CD4-positive, alpha-beta T cell treated with Interleukin-1 beta for 1 hour (primary cell): ENCODE measurements around the gene SLC39A2.
"Not testable (repeated sequence)": the region's sequence is repeated elsewhere in the genome, so short reads cannot be mapped to it uniquely, and the experiment has no call there.

Experiments
- DNase-seq, 2 donors: peaks; one replicate each; pipeline ENCODE4 v3.0.0-alpha.2; 2020 to 2022

Gene SLC39A2

DNA sequence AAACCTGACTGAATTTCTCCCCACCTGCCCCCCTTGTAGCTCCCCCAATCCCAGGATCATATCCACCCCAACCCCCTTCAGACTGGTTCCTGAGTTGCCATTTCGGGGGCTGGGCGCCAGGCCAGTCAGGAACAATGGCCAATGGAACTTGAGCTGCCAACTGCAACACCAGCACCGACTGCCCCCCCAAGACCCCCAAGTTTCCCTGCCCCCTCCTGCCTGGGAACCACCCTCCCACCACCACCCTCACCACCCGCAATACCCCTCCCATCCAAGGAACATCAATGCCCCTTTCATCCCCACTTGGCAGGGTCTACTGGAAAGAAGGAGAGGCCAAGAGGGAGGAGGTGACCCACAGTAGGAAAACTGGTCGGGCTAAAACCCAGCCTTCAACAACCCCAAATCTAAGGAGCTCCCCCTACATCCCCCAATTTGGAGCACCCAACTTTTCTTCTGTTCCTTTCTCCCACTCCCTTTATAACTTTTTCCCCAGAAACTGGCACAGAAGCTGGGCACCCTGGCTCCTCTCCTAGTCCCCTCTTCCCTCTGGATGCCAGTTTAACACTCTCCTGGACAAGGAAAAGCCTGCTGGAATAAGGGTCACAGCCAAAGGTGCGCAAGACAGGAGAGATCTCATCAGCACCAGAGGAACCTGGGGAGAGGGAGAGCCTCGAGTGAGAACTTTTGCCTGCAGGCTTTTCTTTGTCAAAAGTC is 27.3 kb downstream of the SLC39A2 start:
- no peak for DNase-seq

DNA sequence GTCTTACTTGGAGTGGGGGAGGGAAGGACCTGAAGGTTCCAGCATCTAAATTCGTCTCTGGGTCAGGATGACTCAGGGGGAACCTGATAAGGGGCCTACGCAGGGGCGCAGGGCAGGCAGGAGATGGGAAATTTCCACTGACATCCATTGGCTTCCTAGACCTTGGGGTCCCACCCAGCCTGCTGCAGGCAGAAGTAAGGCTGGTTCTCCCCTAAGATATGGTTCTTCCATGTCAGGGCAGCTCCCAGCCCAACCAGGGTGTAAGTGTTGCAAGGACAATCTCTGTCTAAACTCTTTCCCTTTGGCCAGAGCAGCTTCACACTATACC is 27.9 kb downstream of the SLC39A2 start:
- DNase-seq: no peak

DNA sequence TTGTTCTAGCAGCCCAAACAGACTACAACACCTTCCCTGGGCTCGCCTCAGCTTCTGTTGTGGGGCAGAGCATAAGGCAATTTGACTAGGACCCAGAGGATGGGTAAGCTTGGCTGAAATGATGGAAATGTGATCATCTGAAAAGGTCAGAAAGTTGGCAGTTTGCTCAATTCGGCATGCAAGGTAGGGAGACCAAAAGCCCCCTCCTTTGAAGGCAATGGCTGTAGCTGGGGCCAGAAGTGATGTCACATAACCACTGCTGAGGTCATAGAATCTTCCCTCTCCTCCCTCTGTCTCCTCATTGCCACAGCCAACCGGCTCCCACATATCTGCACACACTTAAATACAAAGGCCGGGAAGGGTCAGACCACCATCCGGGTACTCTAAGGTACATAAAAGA is 30.8 kb downstream of the SLC39A2 start, which contains the start of gene TPPP2:
TPPP2 (plus strand) TSS at position 301 of the 400 bp plus-strand sequence. CDS start 365 bp downstream, outside the sequence.
- DNase-seq: no peak

DNA sequence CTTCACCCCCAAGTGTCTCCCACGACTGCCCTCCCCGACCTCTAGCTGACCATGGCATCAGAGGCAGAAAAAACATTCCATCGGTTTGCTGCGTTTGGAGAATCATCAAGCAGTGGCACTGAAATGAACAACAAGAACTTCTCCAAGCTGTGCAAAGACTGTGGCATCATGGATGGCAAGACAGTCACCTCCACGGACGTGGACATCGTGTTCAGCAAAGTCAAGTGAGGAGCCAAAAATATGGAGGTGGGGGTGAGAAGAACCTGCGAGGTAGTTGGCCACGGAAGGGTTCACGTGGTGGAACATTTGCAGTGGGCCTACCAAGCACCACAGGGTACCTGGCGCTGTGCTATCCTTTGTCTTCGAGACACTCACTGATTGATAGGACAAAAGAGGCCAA is 31.4 kb downstream of the SLC39A2 start:
- no peak for DNase-seq

DNA sequence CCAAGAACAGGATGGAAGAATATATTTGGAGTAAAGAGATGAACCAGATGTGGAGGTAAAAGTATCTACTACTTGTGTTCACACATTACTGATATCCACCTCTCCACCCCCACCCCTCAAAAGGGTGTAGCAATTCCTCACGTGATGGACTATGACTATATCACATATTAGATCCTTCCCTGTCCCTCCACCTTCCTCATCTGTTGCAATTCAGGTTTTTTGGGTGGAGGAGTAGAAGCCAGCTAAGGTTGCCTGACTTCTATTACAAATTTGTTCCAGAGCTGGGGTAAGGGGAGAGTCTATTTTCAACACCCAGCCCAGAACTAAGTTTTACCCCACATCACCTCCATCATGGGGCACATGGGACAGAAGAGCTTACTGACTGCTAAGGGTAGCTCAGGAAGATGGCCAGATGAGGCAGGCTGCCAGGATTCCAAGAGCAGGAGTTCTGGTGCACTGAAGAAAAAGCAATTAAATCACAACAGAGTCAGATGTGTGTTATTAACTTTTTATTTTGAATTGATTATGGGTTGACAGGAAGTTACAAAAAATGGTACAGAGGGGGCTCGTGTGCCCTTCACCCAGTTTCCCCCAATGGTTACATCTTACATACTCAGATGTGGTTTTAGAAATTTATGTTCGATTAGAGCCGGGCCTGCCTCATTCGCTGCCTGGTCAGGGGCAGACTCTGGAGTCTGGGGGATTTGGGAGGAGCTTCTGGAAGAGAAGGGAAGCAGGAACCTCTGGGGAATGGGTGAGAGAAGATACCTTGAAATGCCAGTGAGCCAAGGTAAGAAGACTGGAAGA is 33.4 kb downstream of the SLC39A2 start:
- DNase-seq: no peak

DNA sequence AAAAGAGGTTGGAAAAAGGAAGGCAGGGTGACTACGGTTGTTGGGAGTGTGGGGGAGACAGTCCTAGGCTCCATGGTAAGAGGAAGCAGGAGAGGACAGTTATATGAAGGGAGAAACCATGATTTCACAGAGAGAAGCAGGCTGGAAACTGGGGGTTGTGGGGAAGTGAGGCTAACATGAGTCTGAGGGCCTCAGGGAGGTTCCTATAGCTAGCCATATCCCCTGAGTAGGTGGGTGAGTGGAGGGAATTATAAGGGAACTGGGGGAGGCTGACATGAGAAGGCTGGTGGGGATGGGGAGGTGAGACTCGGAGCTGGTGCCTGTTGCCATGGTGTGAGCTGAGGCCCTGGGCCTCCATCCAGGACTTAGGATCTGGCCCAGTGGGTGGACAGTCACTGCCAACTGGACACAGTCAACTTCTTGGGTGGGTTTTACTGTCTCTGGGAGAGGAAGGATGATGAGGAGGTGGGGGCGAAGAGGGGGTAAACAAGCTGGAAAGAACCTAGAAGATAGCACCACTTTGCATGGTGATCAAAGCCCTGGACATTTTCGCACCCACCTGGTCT is 34.1 kb downstream of the SLC39A2 start:
- DNase-seq: no peak

DNA sequence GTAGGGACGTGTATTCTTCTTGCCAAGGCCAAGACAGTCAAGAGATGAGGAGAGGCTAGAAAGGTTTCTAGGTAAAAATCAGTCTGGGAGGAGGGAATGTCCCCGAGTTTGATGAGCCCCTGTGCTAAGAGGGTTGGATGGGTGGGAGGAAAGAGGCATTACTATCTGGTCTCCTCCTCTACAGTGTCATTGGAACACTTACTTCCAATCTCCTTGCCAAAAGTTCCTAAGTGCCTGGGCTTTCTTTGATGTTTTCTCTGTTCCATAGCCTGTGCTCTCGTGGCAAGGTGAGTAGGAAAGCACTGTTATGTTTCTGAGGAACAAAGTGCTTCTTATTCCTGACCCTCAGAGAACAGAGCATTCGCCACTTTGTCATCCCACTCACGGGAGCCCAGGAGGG is 35.6 kb downstream of the SLC39A2 start, which contains the start of gene RNASE13:
RNASE13 (minus strand) TSS at position 101 of the 400 bp plus-strand sequence. CDS start 519 bp downstream, outside the sequence.
- no peak for DNase-seq

DNA sequence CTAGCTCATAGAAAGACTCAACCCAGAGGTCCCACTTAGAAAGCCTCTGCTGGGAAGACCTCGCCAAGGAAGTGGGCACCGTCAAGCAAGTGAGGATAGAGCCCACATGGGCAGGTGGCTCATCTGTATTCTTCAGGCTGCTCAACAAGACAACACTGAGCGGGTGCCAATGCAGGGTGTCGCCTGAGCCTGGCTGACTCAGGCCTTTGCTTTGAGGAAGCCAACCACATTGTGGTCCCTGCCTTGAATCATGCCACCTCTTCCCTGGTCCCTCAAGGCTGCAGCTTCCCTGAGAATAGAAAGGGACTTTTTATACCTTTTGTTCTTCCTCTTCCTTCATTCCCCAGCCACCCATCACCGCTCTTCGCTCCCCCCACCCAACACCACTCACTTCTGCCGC is 37.7 kb downstream of the SLC39A2 start:
- DNase-seq: no peak

DNA sequence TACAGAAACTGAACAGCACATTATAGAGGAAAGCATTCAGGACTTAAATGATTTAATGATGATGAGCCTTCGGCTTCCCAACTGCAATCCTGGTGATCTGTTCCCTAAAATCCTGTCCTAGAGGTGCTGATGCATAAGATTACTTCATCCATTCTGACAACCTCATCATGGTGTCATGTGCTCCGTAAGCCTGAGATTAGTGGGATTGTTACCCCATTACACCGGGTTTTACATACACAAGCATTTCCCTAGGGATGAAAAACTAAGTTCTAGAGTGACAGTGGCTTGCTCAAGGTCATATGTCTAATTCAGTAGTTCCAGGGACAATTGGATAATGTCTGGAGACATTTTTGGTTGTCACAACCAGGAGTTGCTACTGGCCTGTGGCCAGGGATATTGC is 38.1 kb downstream of the SLC39A2 start:
- DNase-seq: no peak

DNA sequence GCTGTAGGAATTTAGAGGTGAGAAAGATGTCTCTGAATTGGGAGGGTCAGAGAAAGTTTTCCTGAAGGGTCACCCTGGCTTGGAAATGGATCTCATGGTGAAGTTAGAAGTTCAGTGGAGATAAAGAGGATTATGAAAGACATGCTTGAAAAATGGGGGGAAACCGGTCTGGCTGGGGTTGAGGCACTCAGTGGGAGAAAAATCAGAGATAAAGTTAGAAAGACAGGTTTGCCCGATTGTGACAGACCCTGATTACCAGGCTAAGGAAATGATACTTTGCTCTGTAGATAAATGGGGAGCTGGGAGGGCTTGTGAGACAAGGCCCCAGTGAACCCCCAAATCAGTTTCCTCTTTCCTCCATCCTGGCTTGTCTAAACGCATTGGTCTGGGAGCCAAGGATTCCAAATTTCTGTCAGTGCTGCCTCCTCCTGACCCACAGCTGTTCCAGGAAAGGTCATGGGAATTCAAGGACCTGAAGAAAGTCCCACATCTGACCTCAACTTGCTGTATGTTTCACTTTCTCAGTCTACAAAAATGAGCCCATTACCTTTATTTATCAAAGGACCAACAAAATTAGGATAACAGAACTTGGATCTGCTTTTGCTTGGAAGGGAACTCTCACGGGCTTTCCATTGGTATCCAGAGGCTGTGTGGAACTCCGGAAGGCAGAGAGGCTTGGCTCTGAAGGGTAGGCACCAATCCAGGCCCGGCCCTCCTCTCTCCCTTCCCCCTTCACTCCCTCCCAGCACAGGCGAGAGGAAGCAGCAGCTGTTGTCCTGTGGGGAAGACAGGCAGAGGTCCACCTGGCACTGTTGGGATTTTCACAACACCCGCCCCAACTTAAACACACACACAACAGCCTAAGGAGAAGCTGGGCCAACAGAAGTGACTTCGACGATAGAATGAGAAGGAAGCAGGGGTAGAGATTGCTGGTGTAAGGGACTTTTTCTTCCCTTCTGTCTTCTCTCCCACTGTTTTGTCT is 39.6 kb downstream of the SLC39A2 start:
- DNase-seq: no peak

DNA sequence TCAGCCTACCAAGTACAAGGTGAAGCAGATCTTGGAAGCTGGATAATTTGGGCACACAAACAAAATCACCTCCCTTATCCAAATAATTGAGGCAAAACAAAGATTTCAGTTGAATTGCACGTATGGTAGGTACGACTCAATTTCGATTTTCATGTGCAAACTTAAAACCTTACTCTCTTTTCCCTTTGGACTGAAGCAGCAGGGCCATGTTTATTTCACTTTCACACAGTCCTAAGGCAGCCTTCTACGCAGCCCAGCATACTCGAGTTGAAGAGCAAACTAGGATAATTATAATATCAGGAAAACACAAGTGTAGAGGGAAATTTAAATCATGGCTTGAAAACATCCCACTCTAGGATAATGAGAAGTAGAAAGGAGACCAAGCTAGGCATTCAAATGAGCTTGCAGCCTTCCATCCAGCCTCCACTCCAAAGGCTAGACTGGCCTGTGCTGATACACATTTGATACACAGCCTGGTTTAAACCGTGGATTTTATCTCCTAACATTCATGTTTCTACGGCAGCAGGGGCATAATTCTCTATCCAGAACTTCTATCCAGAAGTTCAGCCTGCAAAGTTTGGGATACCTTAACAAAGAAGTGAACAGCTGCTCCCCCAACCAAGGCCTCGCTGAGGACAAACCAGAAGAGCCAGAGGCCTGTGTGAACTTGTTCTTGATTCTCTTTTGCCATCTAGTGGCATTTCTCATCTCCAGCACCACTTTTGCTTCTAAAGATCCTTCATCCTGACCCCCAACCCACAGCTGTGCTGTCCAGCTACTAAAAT is 40.7 kb downstream of the SLC39A2 start:
- DNase-seq: peak; percentile 28 to 55

DNA sequence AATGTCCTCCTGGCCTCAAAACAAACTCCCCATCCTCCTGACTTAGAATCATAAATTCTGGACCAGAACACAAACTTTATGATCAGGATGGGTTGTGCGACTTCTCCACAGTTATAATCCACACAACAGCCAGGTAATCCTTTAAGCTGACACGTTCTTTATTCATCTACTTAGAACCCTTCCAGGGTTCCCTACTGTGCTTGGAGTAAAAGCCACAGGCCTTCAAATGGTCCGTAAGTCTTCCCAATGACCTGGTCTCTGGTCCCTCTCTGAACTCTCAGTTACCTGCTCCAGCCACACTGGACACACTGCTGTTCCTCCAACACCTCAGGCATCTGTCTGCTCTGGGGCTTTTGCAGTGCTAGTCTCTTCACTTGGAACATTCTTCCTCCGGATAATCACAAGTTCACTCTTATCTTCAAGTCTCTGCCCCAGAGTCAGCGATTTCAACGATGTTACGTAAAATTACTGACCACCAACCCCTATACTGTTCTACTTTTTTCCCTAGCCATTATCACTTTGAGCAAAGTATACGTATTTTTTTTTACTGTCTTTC is 41.4 kb downstream of the SLC39A2 start:
- no peak for DNase-seq

DNA sequence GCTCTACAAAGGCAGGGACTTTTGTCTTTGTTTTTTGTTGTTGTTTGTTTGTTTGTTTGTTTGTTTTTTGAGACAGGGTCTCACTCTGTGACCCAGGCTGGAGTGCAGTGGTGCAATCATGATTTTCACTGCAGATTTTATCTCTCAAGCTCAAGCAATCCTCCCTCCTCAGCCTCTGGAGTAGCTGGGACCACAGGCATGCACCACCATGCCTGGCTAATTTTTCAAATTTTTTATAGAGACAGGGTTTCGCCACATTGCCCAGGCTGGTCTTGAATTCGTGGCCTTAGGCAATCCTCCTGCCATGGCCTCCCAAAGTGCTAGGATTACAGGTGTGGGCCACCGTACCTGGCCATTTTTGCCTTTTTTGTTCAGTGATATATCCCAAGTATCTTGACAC is 41.8 kb downstream of the SLC39A2 start:
- not testable (repeated sequence) for DNase-seq

DNA sequence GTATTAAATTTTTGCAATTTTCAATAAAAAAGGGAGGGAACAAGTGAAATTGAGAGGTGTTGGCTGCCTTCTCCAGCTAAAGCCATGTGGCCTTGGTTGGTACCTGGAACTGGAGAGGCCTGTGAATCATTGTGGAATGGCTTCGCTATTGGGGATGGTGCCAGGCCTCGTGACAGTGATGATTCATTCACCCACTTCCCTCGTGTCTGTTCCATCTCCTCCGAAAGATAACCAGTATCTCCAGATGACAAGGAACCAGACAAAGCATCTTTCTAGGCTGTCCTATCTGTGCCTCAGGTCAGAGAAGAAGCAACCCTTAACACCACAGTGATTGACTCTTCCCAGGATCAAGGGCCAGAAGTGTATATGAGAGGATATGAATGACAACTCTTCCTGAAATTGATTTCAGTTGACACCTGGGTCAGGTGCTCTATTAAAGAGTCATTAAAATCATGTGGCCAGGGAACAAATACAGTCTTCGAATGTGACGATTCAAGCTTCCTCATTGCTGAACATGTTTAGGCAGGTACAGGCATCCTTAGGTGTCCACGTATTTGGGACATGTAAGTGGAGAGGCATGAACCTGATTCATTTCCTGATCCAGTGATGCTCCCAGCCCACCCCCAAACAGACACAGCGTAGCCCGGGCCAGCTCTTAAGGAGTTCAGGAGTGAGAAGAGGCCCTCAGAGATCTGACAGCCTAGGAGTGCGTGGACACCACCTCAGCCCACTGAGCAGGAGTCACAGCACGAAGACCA is 42.8 kb downstream of the SLC39A2 start, which contains the start of gene RNASE7:
RNASE7 (plus strand) TSS at position 687 of the 758 bp plus-strand sequence. CDS start 631 bp downstream, outside the sequence.
- no peak for DNase-seq

DNA sequence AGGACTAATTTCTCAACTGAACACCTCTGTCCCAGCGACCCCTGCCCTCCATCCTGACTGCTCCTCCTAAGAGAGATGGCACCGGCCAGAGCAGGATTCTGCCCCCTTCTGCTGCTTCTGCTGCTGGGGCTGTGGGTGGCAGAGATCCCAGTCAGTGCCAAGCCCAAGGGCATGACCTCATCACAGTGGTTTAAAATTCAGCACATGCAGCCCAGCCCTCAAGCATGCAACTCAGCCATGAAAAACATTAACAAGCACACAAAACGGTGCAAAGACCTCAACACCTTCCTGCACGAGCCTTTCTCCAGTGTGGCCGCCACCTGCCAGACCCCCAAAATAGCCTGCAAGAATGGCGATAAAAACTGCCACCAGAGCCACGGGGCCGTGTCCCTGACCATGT is 43.8 kb downstream of the SLC39A2 start:
- no peak for DNase-seq

DNA sequence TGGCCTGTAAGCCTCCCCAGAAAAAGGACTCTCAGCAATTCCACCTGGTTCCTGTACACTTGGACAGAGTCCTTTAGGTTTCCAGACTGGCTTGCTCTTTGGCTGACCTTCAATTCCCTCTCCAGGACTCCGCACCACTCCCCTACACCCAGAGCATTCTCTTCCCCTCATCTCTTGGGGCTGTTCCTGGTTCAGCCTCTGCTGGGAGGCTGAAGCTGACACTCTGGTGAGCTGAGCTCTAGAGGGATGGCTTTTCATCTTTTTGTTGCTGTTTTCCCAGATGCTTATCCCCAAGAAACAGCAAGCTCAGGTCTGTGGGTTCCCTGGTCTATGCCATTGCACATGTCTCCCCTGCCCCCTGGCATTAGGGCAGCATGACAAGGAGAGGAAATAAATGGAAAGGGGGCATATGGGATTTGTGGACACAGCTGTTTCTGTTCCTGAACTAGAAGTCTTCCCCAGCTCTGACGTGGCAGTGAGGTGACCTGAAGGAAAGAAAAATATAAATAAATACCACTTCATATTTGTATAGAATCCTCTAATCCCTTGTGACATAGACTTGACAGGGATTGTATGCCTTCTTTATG is 44.4 kb downstream of the SLC39A2 start:
- no peak for DNase-seq

DNA sequence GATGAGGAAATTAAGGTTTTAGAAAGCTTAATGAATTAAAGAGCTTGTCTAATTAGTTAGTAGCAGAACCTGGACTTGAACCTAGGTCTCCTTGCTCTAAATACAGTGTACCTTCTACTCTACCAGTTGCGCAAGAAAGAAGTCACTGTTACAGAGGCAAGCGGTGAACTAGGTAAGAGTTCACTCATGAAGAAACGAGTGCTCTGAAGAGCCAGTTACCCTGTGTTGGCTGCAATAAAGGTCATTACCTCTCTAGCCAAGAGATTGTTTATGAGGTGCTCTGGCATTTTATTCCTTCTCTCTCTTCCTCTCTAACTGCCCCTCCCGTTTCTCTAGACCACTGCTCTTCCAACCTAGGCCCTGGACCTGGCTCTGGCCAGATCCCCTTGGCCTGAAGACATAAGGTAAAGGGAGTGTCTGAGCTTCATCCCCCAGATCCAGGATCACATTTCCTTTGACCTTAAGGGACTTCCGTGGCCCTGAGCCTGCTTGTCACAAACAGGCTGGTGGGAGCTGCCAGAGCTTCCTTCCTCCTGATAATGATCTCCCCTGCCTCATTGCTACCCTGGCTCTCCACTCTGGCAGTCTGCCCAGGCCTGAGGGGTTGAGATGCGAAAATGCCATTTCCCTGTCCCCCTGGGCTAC is 45.0 kb downstream of the SLC39A2 start:
- peak in 1 of 2 donors; percentile 23 for DNase-seq

DNA sequence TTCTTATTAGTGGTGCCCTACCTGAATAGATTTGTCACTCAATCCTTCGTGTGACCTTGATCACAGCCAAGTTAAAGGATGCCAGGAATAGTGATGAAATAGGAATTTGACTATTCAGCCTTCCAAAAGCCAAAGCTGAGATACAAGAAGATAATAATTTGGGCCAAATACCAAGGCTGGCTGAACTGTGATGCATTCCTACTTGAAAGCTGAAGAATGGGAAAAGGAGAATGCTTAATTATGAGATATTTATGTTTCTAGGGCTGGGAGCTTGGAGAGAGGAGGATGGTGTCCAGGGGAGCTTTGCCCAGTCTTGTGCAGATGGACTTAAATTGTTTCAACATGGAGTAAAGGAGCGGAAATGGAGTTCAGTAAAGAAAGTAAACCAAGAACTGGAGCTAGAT is 48.3 kb downstream of the SLC39A2 start:
- DNase-seq: no peak

DNA sequence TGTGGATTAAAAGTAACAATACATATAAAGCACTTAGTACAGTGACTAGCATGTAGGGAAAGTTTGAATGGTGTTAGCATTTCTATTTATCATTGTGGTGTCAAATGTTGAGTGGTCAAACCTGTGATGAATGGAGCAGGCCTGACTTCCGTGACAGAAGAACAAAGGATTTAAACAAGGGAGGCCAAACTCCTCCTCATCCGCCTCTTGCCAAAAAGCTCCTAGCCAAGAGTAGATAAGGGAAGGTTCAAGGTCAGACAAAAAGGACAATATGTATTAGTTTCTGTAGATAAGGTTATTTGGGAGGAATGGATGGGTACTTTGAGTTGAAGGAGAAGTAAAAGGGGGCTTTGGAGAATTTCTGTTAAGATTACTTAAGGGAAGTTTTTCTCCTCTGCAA is 49.5 kb downstream of the SLC39A2 start:
- DNase-seq: no peak

DNA sequence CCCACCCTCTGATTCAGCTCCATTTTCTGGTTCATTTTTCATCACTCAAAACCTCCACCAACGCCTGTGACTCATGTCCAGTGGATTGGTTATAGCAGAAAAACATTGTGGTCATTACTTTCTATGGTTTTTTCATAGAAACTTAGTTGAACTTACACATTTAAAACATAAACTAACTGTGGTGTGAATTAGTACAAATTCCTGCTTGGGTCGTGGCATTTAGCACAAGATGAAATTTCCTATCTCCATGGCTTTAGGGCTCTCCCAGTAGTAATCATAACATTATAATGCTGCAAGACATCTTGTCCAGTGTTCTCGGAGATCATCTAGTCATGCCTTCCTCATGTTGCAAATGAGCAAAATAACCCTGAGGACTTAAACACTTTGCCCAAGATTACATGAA is 50.2 kb downstream of the SLC39A2 start:
- DNase-seq: no peak
